Stimulated activated CD8-positive, alpha-beta memory T cell treated with anti-CD3 and anti-CD28 coated beads, Interleukin-7, amount 100 ng/mL, for 24 hours (primary cell): ENCODE results near the gene HRH3.

ENCODE experiments used
- DNase-seq: peaks from one replicate; pipeline ENCODE4 v3.0.0-alpha.2; 2020; ENCODE audit warnings: low read depth

The HRH3 gene

DNA sequence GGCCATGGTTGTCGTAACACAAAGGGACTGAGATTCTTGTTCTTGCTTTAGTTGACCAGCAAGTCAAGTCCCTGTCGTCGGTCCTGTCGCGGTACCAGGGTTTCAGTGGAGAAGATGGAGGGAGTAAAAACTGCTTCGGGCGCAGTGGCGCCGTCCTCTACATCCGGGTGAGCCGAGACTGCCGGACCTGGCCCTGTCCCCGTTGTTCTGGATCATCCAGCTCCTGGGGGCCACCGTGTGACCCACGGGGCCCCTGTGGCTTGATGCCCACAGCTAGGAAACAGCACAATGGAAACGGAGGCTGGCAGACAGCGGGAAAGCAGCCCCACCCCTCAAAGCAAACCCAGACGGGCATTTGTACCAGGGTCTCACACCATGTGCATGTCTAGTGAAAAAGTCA, 22.3 kb downstream of the HRH3 start:
- no peak for DNase-seq

DNA sequence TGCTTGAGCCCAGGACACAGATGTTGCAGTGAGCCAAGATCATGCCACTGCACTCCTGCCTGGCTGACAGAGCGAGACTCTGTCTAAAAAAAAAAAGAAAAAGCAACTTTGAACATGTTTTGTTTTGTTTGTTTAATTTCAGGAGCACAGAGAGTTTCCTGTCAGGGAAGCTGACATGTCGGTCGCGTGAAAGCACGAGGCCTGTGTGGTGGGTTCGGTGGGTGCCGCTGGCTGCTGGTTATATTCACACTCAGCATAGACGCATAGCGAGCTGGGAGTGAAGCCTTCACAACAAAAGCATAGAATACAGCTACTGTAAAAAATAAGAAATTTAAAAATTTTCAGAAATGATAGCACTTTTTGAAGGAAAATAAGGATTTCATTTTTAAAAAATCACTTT, 22.8 kb downstream of the HRH3 start:
- no peak for DNase-seq

DNA sequence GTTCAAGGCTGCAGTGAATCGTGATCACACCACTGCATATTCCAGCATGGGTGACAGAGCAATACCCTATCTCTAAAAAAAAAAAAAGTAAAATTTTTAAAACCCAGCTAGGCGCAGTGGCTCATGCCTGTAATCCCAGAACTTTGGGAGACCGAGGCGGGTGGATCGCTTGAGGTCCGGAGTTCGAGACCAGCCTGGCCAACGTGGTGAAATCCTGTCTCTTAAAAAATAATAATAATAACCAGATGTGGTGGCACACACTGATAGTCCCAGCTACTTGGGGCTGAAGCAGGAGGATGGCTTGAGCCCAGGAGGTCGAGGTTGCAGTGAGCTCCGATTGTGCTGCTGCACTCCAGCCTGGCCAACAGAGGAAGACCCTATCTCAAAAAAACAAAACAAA, 23.8 kb downstream of the HRH3 start:
- no peak for DNase-seq

DNA sequence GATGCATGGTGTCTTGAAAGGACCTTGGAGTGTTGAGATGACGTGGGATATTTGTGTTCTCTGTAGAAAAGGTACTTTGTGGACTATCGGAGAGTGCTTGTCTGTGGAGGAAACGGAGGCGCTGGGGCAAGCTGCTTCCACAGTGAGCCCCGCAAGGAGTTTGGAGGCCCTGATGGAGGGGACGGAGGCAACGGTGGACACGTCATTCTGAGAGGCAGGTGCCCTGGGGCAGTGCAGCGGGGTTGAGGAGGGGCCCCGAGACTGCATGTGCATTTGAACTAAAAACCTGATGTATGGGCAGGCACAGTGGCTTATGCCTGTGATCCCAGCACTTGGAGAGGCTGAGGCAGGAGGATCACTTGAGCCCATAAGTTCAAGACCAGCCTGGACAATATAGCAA, 24.3 kb downstream of the HRH3 start:
- no peak for DNase-seq

DNA sequence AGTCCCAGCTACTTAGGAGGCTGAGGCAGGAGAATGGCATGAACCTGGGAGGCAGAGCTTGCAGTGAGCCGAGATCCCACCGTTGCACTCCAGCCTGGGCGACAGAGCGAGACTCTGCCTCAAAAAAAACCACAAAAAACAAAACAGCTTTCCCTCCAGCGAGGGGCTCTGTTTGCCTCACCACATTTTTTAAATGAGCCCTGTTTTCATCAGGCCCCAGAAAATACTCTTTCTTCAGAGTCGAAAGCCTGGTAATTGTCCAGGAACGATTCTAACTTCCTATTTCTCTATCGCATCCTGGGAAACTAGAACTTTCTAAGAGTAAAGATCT, 25.0 kb downstream of the HRH3 start:
- no peak for DNase-seq

DNA sequence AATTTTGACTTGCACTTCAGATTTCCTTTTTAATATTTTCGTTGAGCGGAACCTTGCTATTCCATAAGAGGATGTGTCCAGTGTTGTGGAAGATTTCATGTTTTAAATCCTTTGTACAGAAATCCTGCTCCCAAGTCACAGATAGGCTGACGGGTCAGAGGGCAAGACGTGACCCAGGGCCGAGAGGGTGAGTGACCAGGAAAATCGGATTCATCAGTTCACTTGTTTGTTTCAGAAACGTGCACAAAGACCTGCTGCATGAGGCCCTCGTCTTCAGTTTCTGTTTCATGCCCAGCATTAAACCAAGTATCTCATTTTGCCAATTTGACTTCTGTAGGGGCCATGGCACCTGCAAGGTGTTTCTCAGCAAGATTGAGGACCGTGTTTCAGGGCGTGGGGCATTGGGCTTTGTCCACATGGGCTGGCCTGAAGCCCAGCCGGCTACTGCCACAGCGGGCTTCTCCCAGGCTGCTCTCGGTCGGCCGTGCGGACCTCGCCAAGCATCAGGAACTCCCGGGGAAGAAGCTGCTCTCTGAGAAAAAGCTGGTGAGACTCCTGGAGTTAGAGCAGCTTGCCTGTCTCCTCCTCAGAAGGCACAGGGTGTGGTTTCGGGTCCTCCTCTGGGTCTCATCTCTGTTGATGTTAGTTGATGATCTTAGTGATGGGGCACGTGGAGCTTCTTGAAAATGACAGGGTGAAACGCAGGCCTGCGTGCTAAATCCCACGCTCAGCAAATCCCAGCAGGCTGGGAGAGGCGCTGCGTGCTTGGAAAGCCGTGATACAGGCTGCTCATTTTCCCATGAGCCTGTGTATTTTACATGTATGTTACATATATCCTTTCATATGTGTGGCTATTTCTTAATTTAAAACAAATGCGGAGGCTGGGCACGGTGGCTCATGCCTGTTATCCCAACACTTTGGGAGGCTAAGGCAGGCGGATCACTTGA, 26.7 kb downstream of the HRH3 start:
- DNase-seq: no peak

DNA sequence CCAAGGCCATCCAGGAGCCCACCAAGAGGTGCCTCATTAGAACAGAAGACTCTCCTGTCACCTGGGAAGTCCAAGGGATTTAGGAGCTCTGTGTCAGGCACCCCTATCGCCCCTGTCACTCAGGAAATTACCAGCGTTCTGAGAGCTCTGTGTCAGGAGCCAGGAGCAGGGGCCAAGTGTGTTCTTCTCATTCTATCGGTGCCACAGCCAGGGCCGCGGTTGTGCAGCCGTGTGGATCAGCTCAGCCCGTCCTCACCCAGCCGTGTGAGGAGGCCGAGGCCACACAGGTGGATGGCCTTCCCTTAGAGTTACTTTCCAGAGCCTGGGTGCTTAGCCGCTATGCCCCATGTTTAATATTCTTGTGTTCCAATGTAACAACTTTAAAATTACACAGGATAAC, 27.4 kb downstream of the HRH3 start:
- no peak for DNase-seq

DNA sequence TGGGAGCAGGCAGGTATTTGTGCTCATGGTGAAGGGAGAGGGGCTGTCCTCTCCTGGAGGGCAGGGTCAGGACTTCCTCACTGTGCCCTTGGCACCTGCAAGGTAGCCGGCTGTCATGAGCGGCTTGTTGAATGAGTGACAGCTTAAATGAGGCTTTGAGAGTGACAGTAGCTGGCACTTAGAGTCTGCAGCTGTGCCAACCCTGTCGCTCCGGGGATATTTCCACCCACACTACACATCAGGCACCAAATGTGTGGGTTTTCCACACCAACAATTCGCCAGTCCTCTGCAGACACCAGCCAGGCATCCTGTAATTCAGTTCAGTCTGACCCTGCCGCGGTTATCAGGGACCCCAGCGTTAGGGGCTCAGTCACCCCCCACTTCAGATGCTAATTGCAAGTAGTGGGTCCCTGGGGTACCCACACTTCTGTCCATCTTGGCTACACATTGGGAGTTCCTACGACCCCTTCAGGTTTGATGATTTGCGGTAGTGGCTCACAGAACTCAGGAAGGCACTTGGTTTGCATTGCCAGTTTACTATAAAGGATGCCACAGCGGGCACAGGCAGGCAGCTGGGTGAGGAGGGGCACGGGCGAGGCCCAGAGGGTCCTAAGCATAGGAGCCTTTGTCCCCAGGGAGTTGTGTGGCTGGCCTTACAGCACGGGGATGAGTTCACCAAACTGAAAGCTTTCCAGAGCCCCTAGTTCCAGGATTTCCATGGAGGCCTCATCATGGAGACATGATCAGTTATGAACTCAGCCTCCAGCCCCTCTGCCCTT, 28.1 kb downstream of the HRH3 start:
- no peak for DNase-seq

DNA sequence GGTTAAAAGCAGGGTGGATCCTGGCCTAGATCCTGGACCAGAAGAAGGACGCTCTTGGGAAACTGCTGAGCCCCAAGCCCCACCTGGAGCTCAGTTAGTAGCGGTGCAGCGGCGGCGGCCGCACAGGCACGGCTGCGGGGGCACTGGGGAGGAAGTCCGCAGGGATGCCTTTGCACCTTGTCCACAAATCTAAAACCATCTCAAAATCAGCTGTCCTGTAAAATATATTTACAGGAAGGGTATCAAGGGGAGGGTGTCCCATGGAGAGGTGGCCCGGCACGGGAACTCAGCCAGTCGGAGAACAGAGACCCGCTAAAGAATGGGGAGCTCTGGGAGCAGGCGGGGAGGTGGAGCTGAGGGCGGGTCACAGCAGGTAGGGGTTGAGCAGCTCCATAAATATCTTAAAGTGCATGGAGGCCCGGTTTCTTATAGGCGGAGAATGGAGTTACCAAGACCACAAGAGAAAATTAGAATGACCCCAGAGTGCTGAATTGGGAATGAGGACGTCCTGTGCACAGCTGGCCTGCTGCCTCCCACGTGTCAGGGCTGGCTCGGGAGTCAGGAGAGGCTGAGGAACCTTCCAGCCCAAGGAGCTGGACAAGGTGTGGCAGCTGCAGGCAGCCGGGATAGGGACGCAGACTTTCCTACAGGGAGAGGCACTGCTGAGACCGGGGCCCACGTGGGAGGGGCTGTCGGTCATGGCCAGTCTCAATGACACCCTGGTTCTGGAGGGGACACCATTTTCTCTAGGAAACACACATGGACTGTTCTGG, 29.3 kb downstream of the HRH3 start:
- no peak for DNase-seq

DNA sequence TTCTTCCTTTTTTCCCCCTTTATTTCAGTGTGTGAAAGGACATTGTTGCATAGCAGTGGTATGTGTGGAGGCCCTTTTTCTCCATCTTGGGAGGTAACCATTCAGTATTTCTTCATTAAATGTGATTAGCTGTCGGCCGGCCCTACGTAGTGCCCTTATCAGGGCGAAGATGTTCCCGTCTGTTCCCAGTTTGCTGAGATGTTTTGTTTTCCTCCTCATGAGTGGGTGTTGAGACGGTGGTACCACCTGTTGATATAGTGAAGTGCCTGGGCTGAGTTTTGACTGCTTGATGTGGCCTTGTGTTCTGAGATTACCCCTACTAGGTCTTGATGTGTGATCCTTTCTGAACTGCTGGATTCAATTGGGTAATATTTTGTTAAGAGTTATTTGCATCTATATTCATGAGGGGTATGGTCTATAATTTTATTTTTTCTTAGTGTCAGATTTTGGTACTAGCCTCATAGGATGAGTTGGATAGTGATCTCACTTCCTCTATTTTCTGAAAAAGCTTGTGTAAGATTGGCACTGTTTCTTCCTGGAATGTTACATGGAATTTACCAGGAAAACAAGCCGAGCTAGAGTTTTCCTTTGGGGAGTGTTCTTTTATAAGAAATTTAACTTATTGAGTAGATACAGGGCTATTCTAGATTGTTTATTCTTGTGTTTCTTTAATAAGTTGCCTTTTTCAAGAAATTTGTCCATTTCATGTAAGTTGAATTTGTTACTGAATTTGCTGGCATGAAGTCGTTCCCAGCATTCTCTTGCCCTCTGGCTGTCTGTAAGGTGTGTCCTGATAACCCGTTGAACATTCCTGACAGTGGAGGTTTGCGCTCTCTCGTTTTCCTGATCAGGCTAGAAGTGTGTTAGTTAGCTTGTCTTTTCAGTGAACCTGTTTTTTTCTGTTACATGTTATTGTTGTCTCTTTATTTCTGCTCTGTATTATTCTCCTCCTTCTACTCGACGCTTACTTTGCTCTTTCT, 32.9 kb downstream of the HRH3 start:
- DNase-seq: no peak

DNA sequence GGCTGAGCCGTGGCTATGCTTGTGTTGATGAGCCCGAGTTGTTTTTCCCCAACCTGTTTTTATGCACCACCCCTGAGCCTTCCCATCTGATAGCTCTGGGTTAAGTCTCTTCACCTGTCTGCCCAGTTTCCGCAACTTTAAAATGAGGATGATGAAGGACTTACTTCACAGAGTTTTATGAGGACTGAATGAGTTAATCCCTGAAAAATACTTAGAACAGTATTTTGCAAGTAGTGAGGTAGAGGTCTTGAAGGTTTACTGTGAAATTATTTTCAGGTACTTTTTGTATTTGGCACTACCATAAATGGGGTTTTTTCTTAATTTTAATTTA, 34.0 kb downstream of the HRH3 start:
- DNase-seq: no peak

DNA sequence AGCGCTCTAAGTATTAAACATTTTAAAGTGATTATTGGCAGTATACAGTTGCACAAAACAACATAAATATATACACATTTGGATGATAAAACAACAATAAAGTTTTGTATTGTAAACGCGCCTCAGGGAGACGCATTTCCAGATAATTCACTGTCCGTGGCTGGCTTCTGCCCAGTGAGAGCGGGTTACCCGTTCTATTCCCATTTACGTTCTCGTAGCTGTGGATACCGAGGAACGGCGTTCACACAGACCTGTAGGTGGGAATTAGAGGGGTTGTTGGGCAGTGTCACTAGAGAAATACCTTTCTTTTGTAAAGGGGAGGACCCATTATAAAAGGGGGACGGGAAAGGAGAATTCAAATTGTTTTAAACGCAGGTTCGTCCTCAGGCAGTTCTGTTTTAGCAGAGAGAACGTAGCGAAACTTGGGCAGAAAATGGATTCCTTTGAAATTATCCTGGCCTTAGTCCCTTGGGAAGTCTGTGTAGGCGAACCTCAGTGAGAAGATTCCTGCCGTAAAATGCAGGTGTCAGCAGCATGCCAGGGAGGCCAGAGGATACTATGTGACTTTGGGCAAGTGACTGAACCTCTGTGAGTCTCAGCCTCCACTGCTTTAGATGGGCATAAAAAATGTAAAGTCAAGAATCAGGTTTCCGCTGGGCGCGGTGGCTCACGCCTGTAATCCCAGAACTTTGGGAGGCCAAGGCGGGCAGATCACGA, 36.5 kb downstream of the HRH3 start:
- DNase-seq: no peak

DNA sequence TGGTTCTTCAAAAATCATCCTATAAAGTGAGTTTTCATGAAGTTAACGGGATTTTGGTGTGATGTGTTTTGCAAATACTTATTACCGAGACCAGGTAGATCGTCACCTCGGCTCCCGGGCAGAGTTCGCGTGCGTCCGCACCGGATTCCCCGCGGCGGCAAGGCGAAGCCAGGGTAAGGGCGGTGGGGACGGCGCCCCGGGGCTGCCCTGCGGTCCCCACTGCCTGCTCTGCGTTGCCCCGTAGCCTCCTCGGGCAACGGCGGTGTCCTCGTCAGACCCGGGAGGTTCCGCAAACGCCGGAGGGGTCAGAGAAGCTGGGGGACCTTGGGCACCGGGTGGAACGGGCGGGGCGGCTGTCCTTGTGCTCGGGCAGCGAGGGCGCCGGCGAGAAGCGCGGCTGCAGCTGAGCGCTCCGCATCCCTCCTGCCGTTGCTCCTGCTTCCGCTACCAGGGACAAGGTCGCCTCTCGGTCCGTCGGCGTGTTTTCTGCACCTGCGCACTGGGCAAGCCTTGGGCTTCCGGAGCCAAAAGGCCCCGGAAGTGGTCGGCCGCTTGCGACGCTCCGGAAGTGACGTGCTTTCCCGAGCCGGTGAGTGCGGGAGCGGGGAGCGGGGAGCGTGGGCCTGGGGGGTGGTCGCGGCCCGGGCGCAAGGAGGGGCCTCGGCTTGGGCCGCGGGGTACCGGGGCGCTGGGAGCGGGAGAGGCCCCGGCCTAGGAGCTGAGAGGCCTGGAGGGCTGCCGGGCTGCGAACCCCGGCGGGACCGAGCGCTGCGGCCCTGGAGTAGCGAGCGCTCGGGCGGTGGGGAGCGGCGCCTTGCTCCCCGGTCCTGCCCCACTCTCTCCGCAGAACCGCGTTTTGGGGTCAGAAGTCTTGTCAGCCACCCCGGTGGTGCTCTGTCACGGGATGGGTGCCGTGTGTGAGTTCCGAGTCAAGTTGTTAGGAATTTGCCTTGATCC, 37.3 kb downstream of the HRH3 start, which contains the start of gene MTG2:
Gene MTG2 (plus strand): TSS at position 560 of the 957 bp plus-strand sequence. CDS start 10,393 bp downstream, outside the sequence.
- peak; percentile 89 for DNase-seq

DNA sequence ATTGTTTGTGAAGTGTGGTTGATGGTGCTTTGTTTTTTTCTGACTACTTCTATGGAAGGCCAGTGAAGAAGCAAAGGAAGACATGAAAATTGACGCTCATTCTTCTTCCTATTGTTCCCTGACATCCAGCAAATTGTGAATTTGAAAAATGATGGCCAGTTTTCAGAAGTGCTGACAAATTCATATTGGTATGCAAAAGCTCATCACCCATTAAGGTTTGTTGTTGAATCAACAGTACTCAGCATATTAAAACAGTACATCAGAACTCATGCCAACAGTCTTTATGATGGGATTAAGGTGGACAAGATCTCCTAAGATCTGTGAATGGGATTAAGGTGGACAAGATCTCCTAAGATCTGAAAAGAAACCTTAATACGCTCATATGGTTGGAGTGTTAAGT, 38.3 kb downstream of the HRH3 start:
- DNase-seq: no peak

DNA sequence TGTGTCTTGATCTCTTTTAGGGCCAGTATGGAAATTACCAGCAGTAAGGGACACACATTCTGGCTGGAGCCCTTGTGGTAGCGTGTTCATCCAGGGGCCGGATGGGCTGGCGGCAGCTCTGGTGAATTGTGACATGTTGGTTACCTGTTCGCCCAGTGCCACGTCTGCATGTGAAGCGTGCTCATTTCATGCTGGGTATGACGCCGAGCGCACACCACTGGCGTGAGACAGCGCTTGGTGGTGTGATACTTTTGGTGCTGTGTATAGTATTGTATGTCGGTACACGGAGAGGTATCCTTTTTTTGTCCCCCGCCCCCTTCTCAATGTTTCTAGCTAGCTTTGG, 40.9 kb downstream of the HRH3 start:
- no peak for DNase-seq

DNA sequence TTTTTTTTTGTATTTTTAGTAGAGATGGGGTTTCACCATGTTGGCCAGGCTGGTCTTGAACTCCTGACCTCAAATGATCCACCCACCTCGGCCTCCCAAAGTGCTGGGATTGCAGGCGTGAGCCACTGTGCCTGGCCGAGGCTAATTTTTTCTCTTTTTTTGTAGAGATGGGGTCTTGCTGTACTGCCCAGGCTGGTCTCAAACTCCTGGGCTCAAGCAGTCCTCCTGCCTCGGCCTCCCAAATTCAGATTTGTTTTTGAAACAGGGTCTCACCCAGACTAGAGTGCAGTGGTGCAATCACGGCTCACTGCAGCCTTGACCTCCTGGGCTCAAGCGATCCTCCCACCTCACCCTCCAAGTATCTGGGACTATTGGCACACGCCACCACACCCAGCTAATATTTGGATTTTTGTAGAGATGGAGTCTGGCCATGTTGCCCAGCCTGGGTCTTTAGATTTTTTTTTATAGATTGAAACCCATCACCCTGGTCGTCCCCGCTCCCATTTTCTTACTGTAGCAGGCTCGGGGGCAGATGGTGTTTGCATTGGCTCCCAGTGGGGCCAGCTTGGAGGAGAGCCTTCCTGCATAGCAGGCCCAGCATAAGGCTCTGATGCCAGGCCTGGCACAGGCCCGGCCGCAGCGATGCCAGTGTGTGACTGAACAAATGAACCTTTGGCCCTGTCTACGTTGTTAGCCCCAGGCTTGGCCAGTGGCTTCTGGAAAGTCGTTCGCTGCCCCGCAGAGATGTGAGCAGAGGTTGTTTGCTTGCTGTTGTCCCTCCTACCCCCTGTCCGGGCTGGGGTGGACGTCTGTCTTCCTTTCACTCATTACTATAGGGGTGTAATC, 41.5 kb downstream of the HRH3 start:
- DNase-seq: no peak

DNA sequence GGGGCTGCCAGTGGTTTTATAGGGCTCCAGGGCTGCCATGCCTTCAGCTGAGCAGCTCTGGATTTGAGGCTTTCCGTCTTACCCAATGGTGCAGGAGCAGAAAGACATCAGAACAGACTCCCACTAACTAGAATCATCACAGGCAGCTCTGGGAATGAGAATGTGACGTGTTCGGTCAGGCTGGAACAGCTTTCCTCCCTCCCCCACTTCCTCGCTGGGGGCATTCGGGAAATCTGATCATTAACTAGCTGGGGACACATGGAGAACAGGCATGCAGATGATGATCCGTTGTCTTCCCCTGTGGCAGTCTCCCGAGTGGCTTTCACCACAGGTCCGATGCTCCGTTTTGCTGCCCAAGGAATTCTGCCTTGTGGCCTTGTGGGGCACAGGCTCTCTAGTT, 42.8 kb downstream of the HRH3 start:
- DNase-seq: no peak

DNA sequence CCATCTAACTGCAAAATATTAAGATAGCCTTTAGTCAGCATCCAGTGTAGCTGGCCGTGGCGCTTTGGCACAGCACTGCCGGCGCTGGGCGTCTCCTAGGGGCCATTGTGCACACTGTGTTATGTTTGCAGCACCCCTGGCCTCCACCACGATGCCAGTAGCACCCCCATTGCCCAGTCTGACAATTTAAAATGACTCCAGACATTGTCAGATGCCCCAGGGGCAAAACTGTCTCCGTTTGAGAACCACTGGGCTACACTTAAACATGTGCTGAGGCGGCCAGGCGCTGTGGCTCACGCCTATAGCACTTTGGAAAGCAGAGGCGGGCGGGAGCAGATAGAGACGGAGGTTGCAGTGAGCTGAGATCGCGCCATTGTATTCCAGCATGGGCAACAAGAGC, 43.2 kb downstream of the HRH3 start:
- no peak for DNase-seq

DNA sequence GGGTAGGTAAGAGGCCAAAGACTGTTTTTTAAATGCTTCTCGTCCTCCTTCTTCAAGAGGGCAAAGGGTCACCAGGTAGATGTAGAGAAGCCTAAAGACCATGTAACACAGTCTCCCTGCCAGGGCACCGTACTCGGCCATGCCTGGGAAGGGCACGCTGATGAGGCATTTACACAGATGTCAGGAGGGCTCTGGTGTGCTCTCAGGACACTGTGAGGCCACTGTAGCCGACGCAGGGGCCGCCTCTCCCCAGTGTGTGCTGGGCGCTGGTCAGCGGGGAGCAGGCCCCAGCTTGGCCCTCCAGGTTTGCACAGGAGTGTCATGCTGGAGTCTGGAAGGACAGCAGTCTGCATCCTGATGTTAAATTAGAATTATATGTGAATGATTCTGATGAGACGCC, 44.4 kb downstream of the HRH3 start:
- DNase-seq: no peak
